Measurements from ENCODE around the gene DOCK1. TPM values are rescaled to one million over a fixed set of nuclear protein-coding genes. Genes with fewer than 3 reads are reported as not detected.

Gene DOCK1
- total RNA-seq, 2 donors from 2014 or later: 41.2 to 56.0 TPM

GRCh38 chr10:127021801-127022200, 116.6 kb downstream of the DOCK1 start:
- DNase-seq (ENCODE audit: low spot score): no peak
- Histone ChIP-seq H3K27ac (no peak overlapping the region), H3K4me1 (replicated peaks) (no peaks in the 10 kb centered on the region), H3K27me3 (replicated peaks; ENCODE audit: insufficient read depth) (no peaks in the 10 kb centered on the region), H3K9me3 (no peaks in the 10 kb centered on the region), H3K4me3 (no peak overlapping the region), H3K36me3 (no peaks in the 10 kb centered on the region)
- TF ChIP-seq POLR2AphosphoS5 (IDR thresholded peaks at IDR 0.05): no peak
- no peak for TF ChIP-seq CTCF (IDR thresholded peaks at IDR 0.05)
- TF ChIP-seq POLR2A (IDR thresholded peaks at IDR 0.05): no peak
- 93% methylated on average over 6 of the region's 6 CpGs for WGBS
- intact Hi-C loops (cut with DNase I): no loop called here

- Histone ChIP-seq H3K4me1 (replicated peaks) (no peaks in the 10 kb centered on the region), H3K27ac (no peak overlapping the region), H3K27me3 (replicated peaks; ENCODE audit: insufficient read depth) (no peaks in the 10 kb centered on the region), H3K36me3 (peaks cover 0 to 8% of the 10 kb centered on the region in 2 donors), H3K4me3 (no peak overlapping the region), H3K9me3 (no peaks in the 10 kb centered on the region)
- peak; percentile 44 for DNase-seq (ENCODE audit: low spot score)
- TF ChIP-seq POLR2A (IDR thresholded peaks at IDR 0.05): no peak
- peak; percentile 40 for TF ChIP-seq POLR2AphosphoS5 (IDR thresholded peaks at IDR 0.05)
- intact Hi-C loops (cut with DNase I): loop anchor here (5.0 kb wide), 1 partner anchor 118 kb away; the partner anchor contains the start of gene DOCK1
- 56% methylated on average over 13 of the region's 13 CpGs for WGBS
Observed at GRCh38 chr10:127024685-127025435, 119.6 kb downstream of the DOCK1 start.

GRCh38 chr10:127027786-127028185, 122.6 kb downstream of the DOCK1 start:
- Histone ChIP-seq H3K4me3 (no peak overlapping the region), H3K4me1 (replicated peaks) (no peaks in the 10 kb centered on the region), H3K27me3 (replicated peaks; ENCODE audit: insufficient read depth) (no peaks in the 10 kb centered on the region), H3K36me3 (peaks cover 0 to 8% of the 10 kb centered on the region in 2 donors), H3K27ac (no peak overlapping the region), H3K9me3 (no peaks in the 10 kb centered on the region)
- DNase-seq (ENCODE audit: low spot score): no peak
- WGBS: 91% methylated on average over 9 of the region's 9 CpGs
- TF ChIP-seq POLR2A (IDR thresholded peaks at IDR 0.05): no peak
- TF ChIP-seq CTCF (IDR thresholded peaks at IDR 0.05): no peak
- intact Hi-C loops (cut with DNase I): loop anchor here (5.0 kb wide), 1 partner anchor 120 kb away; the partner anchor contains the start of gene DOCK1

- no peaks in the 10 kb centered on the region for H3K9me3 ChIP-seq
- WGBS: 96% methylated on average over 8 of the region's 8 CpGs
- intact Hi-C loops (cut with DNase I): loop anchor here (5.0 kb wide), 1 partner anchor 121 kb away; the partner anchor contains the start of gene DOCK1
- no peaks in the 10 kb centered on the region for H3K27me3 ChIP-seq (replicated peaks; ENCODE audit: insufficient read depth)
- H3K4me1 ChIP-seq (replicated peaks): no peaks in the 10 kb centered on the region
- no peak for DNase-seq (ENCODE audit: low spot score)
- H3K36me3 ChIP-seq: peaks cover 0 to 8% of the 10 kb centered on the region in 2 donors
- H3K4me3 ChIP-seq: no peak overlapping the region
- TF ChIP-seq POLR2AphosphoS5 (IDR thresholded peaks at IDR 0.05): no peak
- no peak for TF ChIP-seq CTCF (IDR thresholded peaks at IDR 0.05)
- TF ChIP-seq POLR2A (IDR thresholded peaks at IDR 0.05): no peak
- no peak overlapping the region for H3K27ac ChIP-seq
Observed at GRCh38 chr10:127028556-127028955, 123.3 kb downstream of the DOCK1 start.

DNA sequence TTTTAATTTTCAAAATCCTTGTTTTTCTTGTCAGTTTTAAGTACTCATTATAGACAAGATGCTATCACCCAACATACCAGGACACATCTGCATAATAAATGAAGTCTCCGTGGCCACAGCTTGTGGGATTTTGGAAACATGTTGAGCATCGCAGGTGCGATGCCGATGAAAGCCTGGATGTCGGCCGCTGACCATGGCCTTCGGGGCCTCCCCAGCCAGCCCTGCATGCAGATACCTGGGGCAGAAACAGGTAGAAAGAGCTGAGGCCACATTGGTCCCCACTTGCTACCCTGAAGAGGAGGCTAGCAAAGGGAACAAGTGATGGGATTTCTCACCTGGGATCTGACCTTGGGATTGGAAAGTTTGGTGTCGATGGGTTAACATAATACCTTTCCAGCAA, 123.8 kb downstream of the DOCK1 start:
- DNase-seq (ENCODE audit: low spot score): no peak
- Histone ChIP-seq H3K27ac (no peak overlapping the region), H3K4me1 (replicated peaks) (no peaks in the 10 kb centered on the region), H3K4me3 (no peak overlapping the region), H3K27me3 (replicated peaks; ENCODE audit: insufficient read depth) (no peaks in the 10 kb centered on the region), H3K36me3 (peaks cover 0 to 8% of the 10 kb centered on the region in 2 donors), H3K9me3 (no peaks in the 10 kb centered on the region)
- 99% methylated on average over 8 of the region's 8 CpGs for WGBS
- TF ChIP-seq POLR2AphosphoS5 (IDR thresholded peaks at IDR 0.05): no peak
- TF ChIP-seq CTCF (IDR thresholded peaks at IDR 0.05): no peak
- no peak for TF ChIP-seq POLR2A (IDR thresholded peaks at IDR 0.05)
- intact Hi-C loops (cut with DNase I): loop anchor here (5.0 kb wide), 1 partner anchor 122 kb away; the partner anchor contains the start of gene DOCK1
